Measurements from ENCODE around the gene BCL2L1.

DNA sequence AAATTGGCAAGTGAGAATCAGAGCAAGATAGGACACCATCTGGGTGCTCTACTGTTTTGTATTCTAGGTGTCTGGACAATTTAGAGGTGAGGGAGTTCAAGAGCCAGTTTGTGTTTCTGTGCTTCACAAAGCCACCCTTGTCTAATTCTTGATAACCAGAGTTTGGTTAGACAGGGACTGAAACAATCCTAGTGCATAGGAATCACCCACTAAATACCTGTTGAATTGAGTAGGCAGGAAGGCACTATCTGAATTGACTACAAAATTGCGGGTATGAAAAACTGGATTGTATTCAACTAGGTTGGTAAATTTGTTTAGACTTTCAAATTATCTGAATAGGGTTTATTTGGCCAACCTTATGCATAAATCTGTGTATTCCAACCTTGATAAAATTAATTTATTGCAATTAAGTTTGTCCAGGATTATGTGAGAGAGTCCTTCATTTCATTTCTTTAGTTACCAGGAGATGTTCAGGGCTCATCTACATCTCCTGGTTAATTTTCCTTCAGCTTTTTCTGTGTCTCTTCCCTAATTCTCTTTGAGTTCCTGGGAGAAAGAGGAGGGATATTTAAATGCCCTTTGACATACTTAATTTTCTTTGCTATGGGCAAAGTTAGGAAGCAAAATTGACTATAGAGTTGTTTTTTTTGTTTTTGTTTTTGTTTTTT lies 18.1 kb upstream of the BCL2L1 start:
- TF ChIP-seq, protein P1, sequence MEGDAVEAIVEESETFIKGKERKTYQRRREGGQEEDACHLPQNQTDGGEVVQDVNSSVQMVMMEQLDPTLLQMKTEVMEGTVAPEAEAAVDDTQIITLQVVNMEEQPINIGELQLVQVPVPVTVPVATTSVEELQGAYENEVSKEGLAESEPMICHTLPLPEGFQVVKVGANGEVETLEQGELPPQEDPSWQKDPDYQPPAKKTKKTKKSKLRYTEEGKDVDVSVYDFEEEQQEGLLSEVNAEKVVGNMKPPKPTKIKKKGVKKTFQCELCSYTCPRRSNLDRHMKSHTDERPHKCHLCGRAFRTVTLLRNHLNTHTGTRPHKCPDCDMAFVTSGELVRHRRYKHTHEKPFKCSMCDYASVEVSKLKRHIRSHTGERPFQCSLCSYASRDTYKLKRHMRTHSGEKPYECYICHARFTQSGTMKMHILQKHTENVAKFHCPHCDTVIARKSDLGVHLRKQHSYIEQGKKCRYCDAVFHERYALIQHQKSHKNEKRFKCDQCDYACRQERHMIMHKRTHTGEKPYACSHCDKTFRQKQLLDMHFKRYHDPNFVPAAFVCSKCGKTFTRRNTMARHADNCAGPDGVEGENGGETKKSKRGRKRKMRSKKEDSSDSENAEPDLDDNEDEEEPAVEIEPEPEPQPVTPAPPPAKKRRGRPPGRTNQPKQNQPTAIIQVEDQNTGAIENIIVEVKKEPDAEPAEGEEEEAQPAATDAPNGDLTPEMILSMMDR (IDR thresholded peaks at IDR 0.05 in 2 of 3, conservative IDR thresholded peaks at IDR 0.05 in 1 of 3; ENCODE audit: borderline replicate concordance in 1 of 3, insufficient read depth in 1 of 3, low read depth in 2 of 3, low read length in 2 of 3): no peak
- TF ChIP-seq TCF7L2 (IDR thresholded peaks at IDR 0.05; ENCODE audit: borderline replicate concordance, extremely low read depth, insufficient read depth, insufficient read length) (no peak), POLR2AphosphoS5 (IDR thresholded peaks at IDR 0.05; ENCODE audit: low read depth, low read length) (no peak), EZH2 (IDR thresholded peaks at IDR 0.05) (no peak), ZNF274 (IDR thresholded peaks at IDR 0.05; ENCODE audit: low read depth, low read length) (no peak), CEBPB (IDR thresholded peaks at IDR 0.05; ENCODE audit: low read depth) (no peak), FOSL1 (IDR thresholded peaks at IDR 0.05; ENCODE audit: low read depth) (no peak), ELF1 (IDR thresholded peaks at IDR 0.05; ENCODE audit: borderline replicate concordance, low read depth) (no peak), SP1 (IDR thresholded peaks at IDR 0.05; ENCODE audit: low read depth) (no peak), RAD21 (IDR thresholded peaks at IDR 0.05; ENCODE audit: low read depth) (no peak), POLR2A (IDR thresholded peaks at IDR 0.05; ENCODE audit: borderline replicate concordance, extremely low read depth, insufficient read depth, insufficient read length) (no peak), ZFX (IDR thresholded peaks at IDR 0.05) (no peak)
- TF ChIP-seq, protein P2, sequence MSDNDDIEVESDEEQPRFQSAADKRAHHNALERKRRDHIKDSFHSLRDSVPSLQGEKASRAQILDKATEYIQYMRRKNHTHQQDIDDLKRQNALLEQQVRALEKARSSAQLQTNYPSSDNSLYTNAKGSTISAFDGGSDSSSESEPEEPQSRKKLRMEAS (IDR thresholded peaks at IDR 0.05): no peak

Data from HCT116 (cell line).